Activated naive CD4-positive, alpha-beta T cell treated with anti-CD3 and anti-CD28 coated beads for 36 hours (primary cell): ENCODE results near the gene IL12RB2. TPM values are rescaled to one million over a fixed set of nuclear protein-coding genes. Genes with fewer than 3 reads are reported as not detected.

Source experiments
- CTCF ChIA-PET: fragments of 350-600 bp; sonication (Branson Sonifier 250); formaldehyde crosslinking; loops from one replicate; lab custom pipeline; 2021; ENCODE audit warnings: antibody characterized with exemption; lab: Charles Lee
- DNase-seq: peaks from one replicate; pipeline ENCODE4 v3.0.0-alpha.2; 2020
- H3K27ac Mint-ChIP-seq: one replicate; pipeline ENCODE4 v1.8.0; 2021; ENCODE audit warnings: mild to moderate bottlenecking, mixed read lengths
- H3K27me3 Mint-ChIP-seq: one replicate; pipeline ENCODE4 v1.8.0; 2021; ENCODE audit warnings: low read depth, mixed read lengths
- H3K36me3 Mint-ChIP-seq: one replicate; pipeline ENCODE4 v1.8.0; 2021; ENCODE audit warnings: low read depth, mixed read lengths
- H3K4me1 Mint-ChIP-seq: one replicate; pipeline ENCODE4 v1.8.0; 2021; ENCODE audit warnings: low read depth, mixed read lengths
- H3K4me3 Mint-ChIP-seq: one replicate; pipeline ENCODE4 v1.8.0; 2021; ENCODE audit warnings: mild to moderate bottlenecking, moderate library complexity, mixed read lengths
- H3K9me3 Mint-ChIP-seq: one replicate; pipeline ENCODE4 v1.8.0; 2021; ENCODE audit warnings: mixed read lengths
- intact Hi-C: fragments of 100-400 bp; cut with micrococcal nuclease; formaldehyde crosslinking; loops from one replicate; pipeline ENCODE4 v1.15.1; 2023
- total RNA-seq, 2 experiments: library from RNA; stranded (reverse); gene quantifications; one replicate each; pipeline ENCODE4 v1.2.3, GENCODE V29; 2021

Gene IL12RB2
- total RNA-seq, 2 experiments from 2014 or later, result 76.5 to 82.9 TPM

GRCh38 chr1:67336157-67336556 is 28.5 kb downstream of the IL12RB2 start:
- no peaks in the 10 kb centered on the region for H3K9me3 Mint-ChIP-seq

DNA sequence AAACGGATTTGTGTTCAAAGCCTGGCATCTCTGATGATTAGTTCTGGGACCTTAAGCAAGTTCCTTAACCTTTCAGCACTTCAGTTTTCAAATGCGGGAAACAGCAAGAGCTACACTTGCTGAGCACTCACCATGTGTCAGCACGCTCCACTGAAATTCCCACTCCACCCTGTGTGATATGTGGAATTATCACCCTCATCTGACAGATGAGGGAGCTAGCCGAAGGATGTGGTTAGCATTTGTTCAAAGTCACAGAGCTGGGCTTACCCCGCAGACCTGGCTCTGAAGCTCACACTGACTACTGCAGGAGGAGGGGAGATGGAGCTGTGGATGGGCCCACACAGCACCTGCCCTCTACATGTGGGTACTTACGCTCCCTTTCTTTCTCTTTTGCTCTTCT is 29.1 kb downstream of the IL12RB2 start:
- peaks cover 70% of the 10 kb centered on the region for H3K36me3 Mint-ChIP-seq
- no peaks in the 10 kb centered on the region for H3K27me3 Mint-ChIP-seq
- DNase-seq, result peak; percentile 77
- CTCF ChIA-PET, result interaction anchor here (1.0 to 1.5 kb wide), 4 partner anchors 9 to 192 kb away, joined by 3 to 6 read pairs (median 5); no protein-coding TSS in a partner anchor
- peak overlapping the region; percentile 97 for H3K27ac Mint-ChIP-seq
- no peaks in the 10 kb centered on the region for H3K9me3 Mint-ChIP-seq
- peak overlapping the region; percentile 47 for H3K4me3 Mint-ChIP-seq
- intact Hi-C loops, result loop anchor here (5.0 kb wide), 2 partner anchors 284 to 354 kb away; partner anchors contain the start of gene SLC35D1
- peaks cover 91% of the 10 kb centered on the region for H3K4me1 Mint-ChIP-seq

More at GRCh38 chr1:67336157-67336556, 28.5 kb downstream of the IL12RB2 start:
- peak; percentile 51 for DNase-seq
- CTCF ChIA-PET, result interaction anchor here (1.3 to 4.5 kb wide), 4 partner anchors 10 to 164 kb away, joined by 4 to 20 read pairs (median 6); no protein-coding TSS in a partner anchor
- peak overlapping the region; percentile 97 for H3K27ac Mint-ChIP-seq
- peaks cover 90% of the 10 kb centered on the region for H3K4me1 Mint-ChIP-seq
- H3K27me3 Mint-ChIP-seq, result no peaks in the 10 kb centered on the region
- H3K4me3 Mint-ChIP-seq, result peak overlapping the region; percentile 47
- H3K36me3 Mint-ChIP-seq, result peaks cover 70% of the 10 kb centered on the region
- intact Hi-C loops, result loop anchor here (5.0 kb wide), 2 partner anchors 284 to 354 kb away; partner anchors contain the start of gene SLC35D1

GRCh38 chr1:67338642-67339041 is 31.0 kb downstream of the IL12RB2 start:
- Mint-ChIP-seq H3K4me3 (peak overlapping the region; percentile 11), H3K36me3 (peaks cover 73% of the 10 kb centered on the region), H3K9me3 (no peaks in the 10 kb centered on the region), H3K27ac (peak overlapping the region; percentile 97), H3K27me3 (no peaks in the 10 kb centered on the region), H3K4me1 (peaks cover 92% of the 10 kb centered on the region)
- intact Hi-C loops, result loop anchor here (1.0 to 5.0 kb wide), 11 partner anchors 34 to 968 kb away; partner anchors contain the start of genes SERBP1 and SLC35D1
- DNase-seq, result peak; percentile 54
- CTCF ChIA-PET, result interaction anchor here (0.5 to 1.6 kb wide), 11 partner anchors 8 to 562 kb away, joined by 3 to 6 read pairs (median 4); partner anchors contain the start of gene SERBP1

DNA sequence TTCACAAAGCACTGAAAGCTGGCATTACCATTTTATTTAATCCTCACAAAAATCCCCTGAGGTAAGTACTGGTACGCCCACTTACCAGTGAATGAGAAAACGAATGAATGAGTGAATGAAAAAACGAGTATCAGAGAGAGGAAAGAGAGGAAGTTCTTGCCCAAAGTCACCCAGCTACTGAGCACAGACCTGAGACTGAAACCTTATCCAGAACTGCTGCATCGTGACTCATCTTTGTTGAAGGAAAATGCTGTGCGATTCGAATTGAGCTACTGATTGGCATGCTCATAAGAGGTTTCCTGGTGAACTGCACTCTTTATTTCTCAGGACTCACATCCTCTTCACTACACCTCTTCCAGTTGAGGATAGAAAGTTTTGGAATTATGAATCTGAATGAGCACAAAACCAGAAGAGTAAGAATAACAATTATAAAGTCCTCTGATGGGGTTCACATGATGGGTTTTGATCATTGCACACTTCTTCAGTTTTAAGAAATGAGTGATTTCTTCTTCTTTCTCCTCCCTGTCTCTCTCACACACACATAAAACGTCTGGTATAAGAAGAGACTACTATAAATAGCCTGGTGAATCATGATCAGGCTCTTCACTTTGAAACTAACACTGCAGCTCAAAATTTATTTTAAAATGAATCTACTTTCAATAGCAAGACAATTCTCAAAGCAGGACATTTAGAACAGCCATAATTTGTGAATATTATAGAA is 32.1 kb downstream of the IL12RB2 start:
- peak overlapping the region; percentile 97 for H3K27ac Mint-ChIP-seq
- no peaks in the 10 kb centered on the region for H3K9me3 Mint-ChIP-seq
- H3K27me3 Mint-ChIP-seq, result no peaks in the 10 kb centered on the region
- CTCF ChIA-PET, result interaction anchor here (0.5 to 2.5 kb wide), 10 partner anchors 9 to 1155 kb away, joined by 3 to 10 read pairs (median 4); no protein-coding TSS in a partner anchor
- peaks cover 83% of the 10 kb centered on the region for H3K4me1 Mint-ChIP-seq
- DNase-seq, result peak; percentile 75
- intact Hi-C loops, result loop anchor here (1.0 to 5.0 kb wide), 16 partner anchors 7 to 969 kb away; partner anchors contain the start of genes SERBP1 and SLC35D1
- H3K36me3 Mint-ChIP-seq, result peaks cover 71% of the 10 kb centered on the region
- H3K4me3 Mint-ChIP-seq, result peak overlapping the region; percentile 1

- CTCF ChIA-PET, result interaction anchor here (0.6 kb wide), 2 partner anchors 24 to 326 kb away, joined by 3 to 4 read pairs; no protein-coding TSS in a partner anchor
- Mint-ChIP-seq H3K4me1 (peaks cover 63% of the 10 kb centered on the region), H3K4me3 (peak overlapping the region; percentile 6), H3K27ac (peak overlapping the region; percentile 97), H3K9me3 (no peaks in the 10 kb centered on the region), H3K36me3 (peaks cover 67% of the 10 kb centered on the region), H3K27me3 (no peaks in the 10 kb centered on the region)
- peak; percentile 75 for DNase-seq
- intact Hi-C loops, result no loop called here
Measured at GRCh38 chr1:67342076-67342890, 34.6 kb downstream of the IL12RB2 start.

DNA sequence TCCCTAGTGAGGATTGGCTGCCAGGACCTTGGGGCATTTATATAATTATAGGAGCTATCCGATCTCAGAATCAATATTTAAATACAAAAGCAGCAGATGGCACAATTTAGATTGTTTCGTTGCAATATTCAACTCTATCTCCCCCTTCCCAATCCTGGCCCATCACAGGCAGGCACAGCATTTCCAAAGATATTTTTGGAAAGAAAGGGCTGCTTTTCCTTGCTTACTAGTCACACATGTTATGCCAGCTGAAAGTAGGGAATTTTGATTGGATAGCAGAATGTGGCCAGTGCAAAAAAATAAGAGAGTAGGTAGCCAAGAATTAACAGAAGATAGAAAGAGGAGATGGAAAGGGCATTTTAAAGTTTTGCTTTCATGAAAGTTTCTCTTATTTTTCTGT is 37.9 kb downstream of the IL12RB2 start:
- Mint-ChIP-seq H3K27me3 (no peaks in the 10 kb centered on the region), H3K4me3 (no peak overlapping the region), H3K9me3 (no peaks in the 10 kb centered on the region), H3K36me3 (peaks cover 70% of the 10 kb centered on the region), H3K4me1 (peaks cover 46% of the 10 kb centered on the region), H3K27ac (peak overlapping the region; percentile 39)
- CTCF ChIA-PET, result interaction anchor here (0.9 to 2.7 kb wide), 5 partner anchors 9 to 132 kb away, joined by 3 to 9 read pairs (median 5); no protein-coding TSS in a partner anchor
- no peak for DNase-seq
- intact Hi-C loops, result no loop called here

DNA sequence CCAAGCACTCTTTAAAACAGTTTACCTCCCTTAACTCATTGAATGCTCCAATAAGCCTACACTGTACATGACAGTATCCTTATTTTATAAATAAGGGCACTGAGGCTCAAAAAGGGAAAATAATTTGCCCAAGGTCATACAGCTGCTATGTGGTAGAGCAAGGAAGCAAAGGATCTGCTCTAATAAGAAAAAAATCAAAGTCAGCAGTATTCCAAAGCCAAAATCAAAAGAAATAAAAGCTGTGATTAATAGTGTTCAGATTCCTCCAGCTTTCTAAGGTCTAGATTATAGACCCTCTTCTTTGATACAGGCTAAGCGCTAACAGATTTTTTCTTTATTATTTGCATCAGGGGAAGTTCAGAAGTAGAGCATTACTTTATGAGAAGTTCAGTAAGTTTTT is 39.3 kb downstream of the IL12RB2 start:
- Mint-ChIP-seq H3K27me3 (no peaks in the 10 kb centered on the region), H3K9me3 (no peaks in the 10 kb centered on the region), H3K4me1 (peaks cover 36% of the 10 kb centered on the region), H3K36me3 (peaks cover 59% of the 10 kb centered on the region), H3K27ac (no peak overlapping the region), H3K4me3 (no peak overlapping the region)
- CTCF ChIA-PET, result interaction anchor here (1.0 to 2.7 kb wide), 7 partner anchors 8 to 154 kb away, joined by 3 to 9 read pairs (median 6); no protein-coding TSS in a partner anchor
- no peak for DNase-seq
- intact Hi-C loops, result loop anchor here (1.0 to 2.0 kb wide), 2 partner anchors 142 to 153 kb away; no protein-coding TSS in a partner anchor

DNA sequence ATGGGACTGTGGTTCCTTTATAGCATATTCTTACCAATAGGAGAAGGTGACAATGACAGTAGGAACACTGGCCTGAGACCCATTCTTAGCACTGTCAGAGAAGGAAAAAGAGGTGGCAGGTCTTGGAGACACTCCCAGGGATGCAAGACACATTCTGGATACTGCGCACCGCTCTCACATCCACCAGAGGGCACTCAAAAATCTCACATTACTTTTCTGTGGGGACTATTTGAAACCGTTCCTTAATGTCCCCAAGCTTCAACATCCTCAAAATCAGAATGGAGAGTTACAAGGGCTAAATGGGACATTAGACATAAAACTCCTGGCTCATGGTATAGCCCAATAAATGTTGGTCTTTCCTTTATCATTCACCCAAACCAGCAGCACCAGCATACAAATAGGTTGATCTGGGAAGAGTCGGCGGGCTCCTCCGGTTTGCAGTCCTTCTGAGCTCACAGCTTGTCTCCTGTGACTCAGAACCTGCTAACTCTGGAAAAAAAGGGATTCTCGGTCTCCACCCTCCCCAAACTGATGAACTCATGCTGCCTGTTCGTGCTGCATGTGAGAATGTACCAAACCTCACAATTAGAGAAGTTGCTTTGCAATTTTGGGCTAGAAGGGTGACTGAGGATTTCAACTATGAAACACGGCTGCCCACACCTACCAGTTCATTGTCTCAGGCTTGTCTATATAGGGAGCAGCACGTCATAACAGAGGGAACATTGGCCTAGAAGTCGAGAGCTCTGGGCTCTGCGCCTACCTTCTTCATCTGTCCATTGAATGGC is 40.2 kb downstream of the IL12RB2 start:
- H3K36me3 Mint-ChIP-seq, result peaks cover 62% of the 10 kb centered on the region
- no peak overlapping the region for H3K4me3 Mint-ChIP-seq
- no peaks in the 10 kb centered on the region for H3K9me3 Mint-ChIP-seq
- intact Hi-C loops, result loop anchor here (1.0 to 2.0 kb wide), 2 partner anchors 141 to 152 kb away; no protein-coding TSS in a partner anchor
- CTCF ChIA-PET, result interaction anchor here (0.6 to 2.7 kb wide), 8 partner anchors 8 to 153 kb away, joined by 3 to 9 read pairs (median 4); no protein-coding TSS in a partner anchor
- H3K4me1 Mint-ChIP-seq, result peaks cover 31% of the 10 kb centered on the region
- DNase-seq, result peak; percentile 48
- no peaks in the 10 kb centered on the region for H3K27me3 Mint-ChIP-seq
- peak overlapping the region; percentile 10 for H3K27ac Mint-ChIP-seq

GRCh38 chr1:67348586-67349252 is 41.0 kb downstream of the IL12RB2 start:
- H3K27me3 Mint-ChIP-seq, result no peaks in the 10 kb centered on the region
- no peaks in the 10 kb centered on the region for H3K9me3 Mint-ChIP-seq
- H3K27ac Mint-ChIP-seq, result no peak overlapping the region
- CTCF ChIA-PET, result interaction anchor here (0.8 to 1.5 kb wide), 4 partner anchors 19 to 151 kb away, joined by 3 to 4 read pairs (median 4); no protein-coding TSS in a partner anchor
- H3K4me1 Mint-ChIP-seq, result peaks cover 26% of the 10 kb centered on the region
- H3K4me3 Mint-ChIP-seq, result no peak overlapping the region
- no peak for DNase-seq
- peaks cover 64% of the 10 kb centered on the region for H3K36me3 Mint-ChIP-seq
- intact Hi-C loops, result no loop called here

DNA sequence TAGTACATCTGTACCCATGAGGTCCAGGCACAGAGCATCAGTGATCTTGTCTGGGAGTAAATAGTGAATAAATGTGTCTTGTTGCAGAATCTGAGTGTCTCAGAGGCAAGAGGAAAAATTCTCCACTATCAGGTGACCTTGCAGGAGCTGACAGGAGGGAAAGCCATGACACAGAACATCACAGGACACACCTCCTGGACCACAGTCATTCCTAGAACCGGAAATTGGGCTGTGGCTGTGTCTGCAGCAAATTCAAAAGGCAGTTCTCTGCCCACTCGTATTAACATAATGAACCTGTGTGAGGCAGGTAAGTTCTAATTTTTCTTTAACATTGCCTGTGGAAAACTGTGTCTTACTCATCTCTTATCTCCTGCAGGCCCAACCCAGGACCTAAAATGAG is 43.1 kb downstream of the IL12RB2 start:
- intact Hi-C loops, result no loop called here
- no peak overlapping the region for H3K4me3 Mint-ChIP-seq
- H3K4me1 Mint-ChIP-seq, result peaks cover 43% of the 10 kb centered on the region
- peak overlapping the region; percentile 32 for H3K27ac Mint-ChIP-seq
- CTCF ChIA-PET, result interaction anchor here (0.7 to 1.3 kb wide), 3 partner anchors 36 to 149 kb away, joined by 3 read pairs; no protein-coding TSS in a partner anchor
- H3K36me3 Mint-ChIP-seq, result peaks cover 64% of the 10 kb centered on the region
- no peaks in the 10 kb centered on the region for H3K27me3 Mint-ChIP-seq
- H3K9me3 Mint-ChIP-seq, result no peaks in the 10 kb centered on the region
- peak; percentile 54 for DNase-seq
